Endothelial cell of umbilical vein (primary cell): ENCODE results near the gene GXYLT2.

Experiments used
- CTCF ChIP-seq, 2 donors: IDR thresholded peaks; 1 replicate in 1 of 2; 2 replicates in 1 of 2; pipeline ENCODE4 v1.5.1; 2011; ENCODE audit warnings: low read length in 2 of 2, mild to moderate bottlenecking in 2 of 2, moderate library complexity in 2 of 2, control low read depth in 1 of 2, inconsistent platforms in 1 of 2, low read depth in 1 of 2; ENCODE audit not compliant: insufficient read depth in 1 of 2; ENCODE audit errors: extremely low read depth in 1 of 2
- MAX ChIP-seq: IDR thresholded peaks from 2 replicates; pipeline ENCODE4 v1.6.1; 2011; ENCODE audit not compliant: insufficient read depth, insufficient read length
- MYC ChIP-seq: IDR thresholded peaks from one replicate; pipeline ENCODE4 v1.6.1; 2011; ENCODE audit warnings: mild to moderate bottlenecking, low read depth, low read length
- POLR2A ChIP-seq: IDR thresholded peaks from 2 replicates; pipeline ENCODE4 v1.6.1; 2012; ENCODE audit warnings: low read depth, mild to moderate bottlenecking, control low read depth, low read length

- TF ChIP-seq CTCF (IDR thresholded peaks at IDR 0.05; ENCODE audit: extremely low read depth in 1 of 2, insufficient read depth in 1 of 2, low read depth in 1 of 2, low read length in 2 of 2) = no peak
- TF ChIP-seq MYC = no peak
- TF ChIP-seq MAX = no peak
- TF ChIP-seq POLR2A = no peak
Observed at GRCh38 chr3:73004316-73004715, 116.5 kb downstream of the GXYLT2 start.
